Measurements from ENCODE around the gene GALNTL6. TPM values are rescaled to one million over a fixed set of nuclear protein-coding genes. Genes with fewer than 3 reads are reported as not detected.

Gene GALNTL6
- polyA plus RNA-seq, 1 experiment, result not detected

DNA sequence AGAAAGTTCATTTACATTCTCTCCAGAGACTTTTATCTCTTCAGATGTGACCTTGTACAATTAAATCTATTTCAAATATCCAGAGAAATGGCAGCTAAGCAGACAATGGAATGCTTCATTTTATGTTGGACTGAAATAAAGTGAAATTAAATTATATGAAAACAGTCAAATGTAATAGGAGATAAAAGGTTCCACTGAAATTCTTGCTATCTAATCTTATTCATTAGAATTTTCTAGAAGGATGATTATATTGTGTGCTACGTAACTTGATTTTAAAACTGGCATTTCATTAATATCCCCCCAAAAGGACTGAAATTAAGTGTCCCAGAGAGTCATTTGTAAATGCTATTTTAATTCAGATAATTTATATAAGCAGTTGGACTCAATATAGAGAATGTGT is 708.5 kb downstream of the GALNTL6 start:
- POLR2A ChIA-PET, result no interaction called here
- TF ChIP-seq, protein P1, sequence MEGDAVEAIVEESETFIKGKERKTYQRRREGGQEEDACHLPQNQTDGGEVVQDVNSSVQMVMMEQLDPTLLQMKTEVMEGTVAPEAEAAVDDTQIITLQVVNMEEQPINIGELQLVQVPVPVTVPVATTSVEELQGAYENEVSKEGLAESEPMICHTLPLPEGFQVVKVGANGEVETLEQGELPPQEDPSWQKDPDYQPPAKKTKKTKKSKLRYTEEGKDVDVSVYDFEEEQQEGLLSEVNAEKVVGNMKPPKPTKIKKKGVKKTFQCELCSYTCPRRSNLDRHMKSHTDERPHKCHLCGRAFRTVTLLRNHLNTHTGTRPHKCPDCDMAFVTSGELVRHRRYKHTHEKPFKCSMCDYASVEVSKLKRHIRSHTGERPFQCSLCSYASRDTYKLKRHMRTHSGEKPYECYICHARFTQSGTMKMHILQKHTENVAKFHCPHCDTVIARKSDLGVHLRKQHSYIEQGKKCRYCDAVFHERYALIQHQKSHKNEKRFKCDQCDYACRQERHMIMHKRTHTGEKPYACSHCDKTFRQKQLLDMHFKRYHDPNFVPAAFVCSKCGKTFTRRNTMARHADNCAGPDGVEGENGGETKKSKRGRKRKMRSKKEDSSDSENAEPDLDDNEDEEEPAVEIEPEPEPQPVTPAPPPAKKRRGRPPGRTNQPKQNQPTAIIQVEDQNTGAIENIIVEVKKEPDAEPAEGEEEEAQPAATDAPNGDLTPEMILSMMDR (IDR thresholded peaks at IDR 0.05; ENCODE audit: low read depth, low read length), result no peak
- H3K27me3 ChIP-seq (ENCODE audit: control insufficient read depth, insufficient read depth, low read length), result no peaks in the 10 kb centered on the region
- DNase-seq (ENCODE audit: low read depth, low spot score), result no peak
- 0 out of 2 replicates have a peak, but pooled peaks cover 3% of the 10 kb centered on the region for H3K9me3 ChIP-seq (ENCODE audit: control insufficient read depth, insufficient read depth, low read length)
- no peak overlapping the region for H3K4me3 ChIP-seq (ENCODE audit: low read depth, low read length)
- no peak overlapping the region for H3K27ac ChIP-seq (ENCODE audit: low read depth, low read length)
- CTCF ChIA-PET, result no interaction called here

DNA sequence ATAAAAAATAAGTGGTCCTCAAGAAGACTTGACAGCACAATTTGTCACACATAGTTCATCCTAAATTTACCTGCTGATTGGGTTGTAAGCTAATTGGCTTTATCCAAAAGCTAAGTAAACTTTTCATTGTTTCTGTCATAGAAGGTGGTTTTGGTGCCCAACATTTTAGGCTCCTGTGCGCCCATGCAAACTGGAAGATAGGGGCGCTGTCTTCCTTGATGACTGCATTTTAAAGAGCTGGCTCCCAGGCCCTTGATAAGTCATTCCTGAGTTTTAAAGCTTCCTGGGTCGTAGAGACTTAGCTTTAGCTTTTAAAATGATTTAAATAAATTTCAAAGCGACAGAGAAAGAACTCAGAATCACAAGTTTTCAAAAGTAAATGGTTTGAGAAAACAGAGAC is 730.0 kb downstream of the GALNTL6 start:
- peaks cover 3% of the 10 kb centered on the region for H3K9me3 ChIP-seq (ENCODE audit: control insufficient read depth, insufficient read depth, low read length)
- no peak for DNase-seq (ENCODE audit: low read depth, low spot score)
- H3K4me3 ChIP-seq (ENCODE audit: low read depth, low read length), result no peak overlapping the region
- no peaks in the 10 kb centered on the region for H3K27me3 ChIP-seq (ENCODE audit: control insufficient read depth, insufficient read depth, low read length)
- no peak overlapping the region for H3K27ac ChIP-seq (ENCODE audit: low read depth, low read length)
- POLR2A ChIA-PET, result no interaction called here
- CTCF ChIA-PET, result interaction anchor here (0.9 kb wide), 1 partner anchor 8 kb away, joined by 3 read pairs; no protein-coding TSS in a partner anchor
- TF ChIP-seq, protein P1 (IDR thresholded peaks at IDR 0.05; ENCODE audit: low read depth, low read length), result no peak

DNA sequence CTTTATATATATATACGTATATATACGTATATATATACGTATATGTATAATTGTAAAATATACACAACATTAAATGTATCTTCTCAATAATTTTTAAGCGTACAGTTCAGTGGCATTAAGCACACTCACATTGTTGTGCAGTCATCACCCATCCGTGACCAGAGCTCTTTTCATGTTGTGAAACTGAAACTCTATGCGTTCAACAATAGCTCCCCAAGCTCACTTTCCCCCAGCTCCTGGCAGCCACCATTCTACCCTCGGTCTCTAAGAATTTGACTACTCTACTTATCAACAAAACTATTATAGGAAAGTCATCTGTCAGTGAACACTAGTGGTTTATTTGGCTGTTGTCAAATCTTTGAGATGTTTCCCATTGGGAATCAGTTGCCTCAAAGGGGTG is 733.6 kb downstream of the GALNTL6 start:
- H3K4me3 ChIP-seq (ENCODE audit: low read depth, low read length), result no peak overlapping the region
- POLR2A ChIA-PET, result no interaction called here
- H3K27me3 ChIP-seq (ENCODE audit: control insufficient read depth, insufficient read depth, low read length), result no peaks in the 10 kb centered on the region
- no peak overlapping the region for H3K27ac ChIP-seq (ENCODE audit: low read depth, low read length)
- CTCF ChIA-PET, result no interaction called here
- TF ChIP-seq, protein P1 (IDR thresholded peaks at IDR 0.05; ENCODE audit: low read depth, low read length), result no peak
- H3K9me3 ChIP-seq (ENCODE audit: control insufficient read depth, insufficient read depth, low read length), result no peaks in the 10 kb centered on the region; the same call in 1 of the 2 replicates
- DNase-seq (ENCODE audit: low read depth, low spot score), result no peak

DNA sequence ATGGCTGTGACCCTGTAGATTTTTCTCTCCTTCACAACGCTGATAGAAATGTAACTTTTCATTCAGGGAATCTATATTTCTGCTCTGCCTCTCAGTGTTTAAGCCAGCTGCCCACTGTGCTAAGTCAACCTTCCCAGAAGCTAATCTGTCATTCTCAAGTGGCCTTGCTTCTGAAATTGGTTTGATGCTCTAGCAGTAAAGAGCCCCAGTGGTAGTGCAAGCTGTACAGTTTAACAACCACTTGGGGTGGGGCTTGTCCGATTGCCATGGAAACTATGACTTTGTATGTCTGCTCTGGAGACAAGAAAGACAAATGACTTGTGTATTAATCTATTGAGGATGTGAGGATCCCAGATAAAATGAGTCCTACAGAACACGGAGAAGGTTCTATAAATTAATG is 734.5 kb downstream of the GALNTL6 start:
- DNase-seq (ENCODE audit: low read depth, low spot score), result no peak
- no peaks in the 10 kb centered on the region for H3K27me3 ChIP-seq (ENCODE audit: control insufficient read depth, insufficient read depth, low read length)

DNA sequence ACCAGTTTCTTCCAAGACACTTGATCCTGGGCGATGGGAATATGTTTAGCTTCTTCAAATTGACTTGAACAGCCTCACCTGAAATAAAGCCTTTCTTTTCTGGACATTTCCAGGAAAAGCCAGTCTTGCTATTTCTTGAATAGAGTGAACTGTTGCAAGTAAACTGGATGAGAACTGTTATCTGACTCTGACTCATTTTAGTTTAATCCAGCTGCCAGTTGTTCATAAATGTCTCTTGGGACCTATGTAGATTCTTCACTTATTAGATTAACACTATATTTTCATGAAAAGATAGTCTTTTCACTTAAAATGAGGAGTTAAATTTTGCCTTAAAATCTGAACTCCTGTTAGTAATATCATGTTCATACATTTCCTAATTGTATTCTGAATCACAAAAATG is 740.0 kb downstream of the GALNTL6 start:
- Histone ChIP-seq H3K27me3 (ENCODE audit: control insufficient read depth, insufficient read depth, low read length) (no peaks in the 10 kb centered on the region), H3K9me3 (ENCODE audit: control insufficient read depth, insufficient read depth, low read length) (no peaks in the 10 kb centered on the region), H3K27ac (ENCODE audit: low read depth, low read length) (no peak overlapping the region), H3K4me3 (ENCODE audit: low read depth, low read length) (no peak overlapping the region)
- CTCF ChIA-PET, result interaction anchor here (0.6 kb wide), 1 partner anchor 86 kb away, joined by 5 read pairs; no protein-coding TSS in a partner anchor
- POLR2A ChIA-PET, result interaction anchor here (0.6 kb wide), 1 partner anchor 64 kb away, joined by 3 read pairs; no protein-coding TSS in a partner anchor
- TF ChIP-seq, protein P1 (IDR thresholded peaks at IDR 0.05; ENCODE audit: low read depth, low read length), result no peak
- DNase-seq (ENCODE audit: low read depth, low spot score), result no peak

More for the DNA sequence above, 734.5 kb downstream of the GALNTL6 start:
- no peak overlapping the region for H3K4me3 ChIP-seq (ENCODE audit: low read depth, low read length)
- H3K27ac ChIP-seq (ENCODE audit: low read depth, low read length), result no peak overlapping the region
- ChIA-PET CTCF (no interaction called here), POLR2A (no interaction called here)
- TF ChIP-seq, protein P1 (IDR thresholded peaks at IDR 0.05; ENCODE audit: low read depth, low read length), result no peak
- no peaks in the 10 kb centered on the region for H3K9me3 ChIP-seq (ENCODE audit: control insufficient read depth, insufficient read depth, low read length)
